Measurements from ENCODE around the gene NDRG3. TPM values are rescaled to one million over a fixed set of nuclear protein-coding genes. Genes with fewer than 3 reads are reported as not detected.

The NDRG3 gene
- total RNA-seq, 6 donors from 2014 or later: 7.8 to 28.7 (median 18.2) TPM

- no peaks in the 10 kb centered on the region for H3K9me3 ChIP-seq
- H3K27me3 ChIP-seq: no peaks in the 10 kb centered on the region
- H3K27ac ChIP-seq: no peak overlapping the region
- DNase-seq (no peak), ATAC-seq (ENCODE audit: low FRiP score in 2 of 2) (no peak)
- peaks cover 10 to 60% (median 30%) of the 10 kb centered on the region in 4 donors for H3K36me3 ChIP-seq
- WGBS, 2 donors: 89 to 94% methylated on average over 5 of the region's 5 CpGs
- no peak overlapping the region for H3K4me3 ChIP-seq
- no peaks in the 10 kb centered on the region for H3K4me1 ChIP-seq
- TF ChIP-seq EP300 (IDR thresholded peaks at IDR 0.05) (no peak), POLR2AphosphoS5 (IDR thresholded peaks at IDR 0.05) (no peak), CTCF (IDR thresholded peaks at IDR 0.05) (no peak), POLR2A (IDR thresholded peaks at IDR 0.05) (no peak)
Observed at GRCh38 chr20:36791862-36792261, 46.0 kb upstream of the NDRG3 start.

GRCh38 chr20:36786663-36787062 is 40.8 kb upstream of the NDRG3 start:
- 86% methylated on average over 5 of the region's 5 CpGs for WGBS, 2 donors
- DNase-seq: no peak
- peak in 1 of 2 donors; percentile 30 for ATAC-seq (ENCODE audit: low FRiP score in 2 of 2)
- Histone ChIP-seq H3K36me3 (peaks cover 0 to 53% (median 16%) of the 10 kb centered on the region in 4 donors), H3K9me3 (no peaks in the 10 kb centered on the region), H3K27ac (no peak overlapping the region), H3K4me3 (no peak overlapping the region), H3K27me3 (no peaks in the 10 kb centered on the region), H3K4me1 (no peaks in the 10 kb centered on the region)
- TF ChIP-seq EP300 (IDR thresholded peaks at IDR 0.05): no peak
- TF ChIP-seq CTCF (IDR thresholded peaks at IDR 0.05): no peak
- TF ChIP-seq POLR2AphosphoS5 (IDR thresholded peaks at IDR 0.05): no peak
- TF ChIP-seq POLR2A (IDR thresholded peaks at IDR 0.05): no peak

GRCh38 chr20:36786246-36786645 is 40.4 kb upstream of the NDRG3 start:
- ATAC-seq (ENCODE audit: low FRiP score in 2 of 2): peak in 1 of 2 donors; percentile 20
- Histone ChIP-seq H3K36me3 (peaks cover 0 to 49% (median 14%) of the 10 kb centered on the region in 4 donors), H3K27me3 (no peaks in the 10 kb centered on the region), H3K27ac (no peak overlapping the region), H3K4me3 (no peak overlapping the region), H3K4me1 (no peaks in the 10 kb centered on the region), H3K9me3 (no peaks in the 10 kb centered on the region)
- WGBS, 2 donors: 92 to 93% methylated on average over 12 to 13 of the region's 13 CpGs
- no peak for TF ChIP-seq POLR2A (IDR thresholded peaks at IDR 0.05)
- no peak for TF ChIP-seq CTCF (IDR thresholded peaks at IDR 0.05)
- no peak for TF ChIP-seq POLR2AphosphoS5 (IDR thresholded peaks at IDR 0.05)
- no peak for TF ChIP-seq EP300 (IDR thresholded peaks at IDR 0.05)
- DNase-seq: peak in 1 of 2 donors; percentile 42

- H3K27me3 ChIP-seq: no peaks in the 10 kb centered on the region
- no peak for TF ChIP-seq CTCF (IDR thresholded peaks at IDR 0.05)
- H3K4me3 ChIP-seq: no peak overlapping the region
- no peak overlapping the region for H3K27ac ChIP-seq
- H3K4me1 ChIP-seq: no peaks in the 10 kb centered on the region
- H3K36me3 ChIP-seq: peaks cover 0 to 48% (median 14%) of the 10 kb centered on the region in 4 donors
- ATAC-seq (ENCODE audit: low FRiP score in 2 of 2): no peak
- H3K9me3 ChIP-seq: no peaks in the 10 kb centered on the region
- no peak for DNase-seq
- WGBS, 2 donors: 66 to 75% methylated on average over 2 of the region's 2 CpGs
Observed at GRCh38 chr20:36785308-36785707, 39.4 kb upstream of the NDRG3 start.

GRCh38 chr20:36784900-36785299 is 39.0 kb upstream of the NDRG3 start:
- peak in 1 of 2 donors; percentile 35 for ATAC-seq (ENCODE audit: low FRiP score in 2 of 2)
- Histone ChIP-seq H3K4me3 (no peak overlapping the region), H3K9me3 (no peaks in the 10 kb centered on the region), H3K27me3 (no peaks in the 10 kb centered on the region), H3K27ac (no peak overlapping the region), H3K4me1 (no peaks in the 10 kb centered on the region), H3K36me3 (peaks cover 0 to 48% (median 14%) of the 10 kb centered on the region in 4 donors)
- DNase-seq: peak in 1 of 2 donors; percentile 42
- WGBS, 2 donors: 72 to 74% methylated on average over 9 of the region's 9 CpGs
- TF ChIP-seq CTCF (IDR thresholded peaks at IDR 0.05) (no peak), POLR2AphosphoS5 (IDR thresholded peaks at IDR 0.05) (no peak), EP300 (IDR thresholded peaks at IDR 0.05) (no peak), POLR2A (IDR thresholded peaks at IDR 0.05) (no peak)
